Smooth muscle cell (in vitro differentiated cells): ENCODE results near the gene MYO10. TPM values are rescaled to one million over a fixed set of nuclear protein-coding genes. Genes with fewer than 3 reads are reported as not detected.

Source experiments
- DNase-seq: peaks from one replicate; lab custom pipeline; 2025; ENCODE audit not compliant: unreplicated experiment; lab: John Stamatoyannopoulos, UW
- H2AFZ ChIP-seq: fragments of 200-600 bp; sonication (generic); 2 replicates; pipeline ENCODE4 v1.6.0; 2016; ENCODE audit warnings: antibody characterized with exemption, low read depth, mild to moderate bottlenecking
- H3F3A ChIP-seq: fragments of 200-600 bp; sonication (generic); 2 replicates; pipeline ENCODE4 v1.6.0; 2017; ENCODE audit warnings: antibody characterized with exemption, low read depth
- H3K27ac ChIP-seq: fragments of 200-600 bp; sonication (generic); 2 replicates; pipeline ENCODE4 v1.5.1; 2016; ENCODE audit warnings: low read depth, mild to moderate bottlenecking
- H3K27me3 ChIP-seq: fragments of 200-600 bp; sonication (generic); 2 replicates; pipeline ENCODE4 v1.6.1; 2016; ENCODE audit warnings: low read depth, mild to moderate bottlenecking
- H3K36me3 ChIP-seq: fragments of 200-600 bp; sonication (generic); 2 replicates; pipeline ENCODE4 v1.5.1; 2016; ENCODE audit warnings: low read depth
- H3K4me1 ChIP-seq: fragments of 200-600 bp; sonication (generic); 2 replicates; pipeline ENCODE4 v1.5.1; 2016; ENCODE audit warnings: low read depth
- H3K4me2 ChIP-seq: fragments of 200-600 bp; sonication (generic); 2 replicates; pipeline ENCODE4 v1.6.0; 2016; ENCODE audit warnings: mild to moderate bottlenecking
- H3K4me3 ChIP-seq: fragments of 200-600 bp; sonication (generic); 2 replicates; pipeline ENCODE4 v1.5.1; 2016; ENCODE audit warnings: mild to moderate bottlenecking
- H3K79me2 ChIP-seq: fragments of 200-600 bp; sonication (generic); 2 replicates; pipeline ENCODE4 v1.6.0; 2016; ENCODE audit warnings: low read depth, mild to moderate bottlenecking
- H3K9ac ChIP-seq: fragments of 200-600 bp; sonication (generic); 2 replicates; pipeline ENCODE4 v1.6.0; 2016; ENCODE audit warnings: low read depth
- H3K9me3 ChIP-seq: fragments of 200-600 bp; sonication (generic); replicated peaks from 2 replicates; pipeline ENCODE4 v1.5.1; 2016; ENCODE audit warnings: low read depth
- H4K20me1 ChIP-seq: fragments of 200-600 bp; sonication (generic); 2 replicates; pipeline ENCODE4 v1.6.0; 2016; ENCODE audit warnings: low read depth
- WGBS: methylation state at CpG from one replicate; pipeline ENCODE4 v1.1.7; 2016; ENCODE audit warnings: low lambda C conversion rate; 5-methylcytosine and 5-hydroxymethylcytosine counted together
- polyA plus RNA-seq: library from polyadenylated mRNA; unstranded; fragments of >200 nt; fragmentation: Nextera tagmentation; extraction: Ambion mirVana; gene quantifications from 2 replicates; pipeline ENCODE4 v1.2.1, GENCODE V29; 2016
- total RNA-seq: library from RNA; depleted of rRNA; stranded (reverse); fragments of >200 nt; gene quantifications from 2 replicates; pipeline ENCODE4 v1.2.3, GENCODE V29; 2014
- TF ChIP-seq, protein P1 (sequence below): fragments of 200-600 bp; sonication (generic); IDR thresholded peaks from 2 replicates; pipeline ENCODE4 v1.5.1; 2017; ENCODE audit warnings: borderline replicate concordance, mild to moderate bottlenecking, antibody characterized with exemption; ENCODE audit not compliant: insufficient read depth, poor library complexity, severe bottlenecking

MYO10 gene
- total and polyA plus RNA-seq, 2 experiments from 2014 or later = 76.4 to 96.8 TPM

DNA sequence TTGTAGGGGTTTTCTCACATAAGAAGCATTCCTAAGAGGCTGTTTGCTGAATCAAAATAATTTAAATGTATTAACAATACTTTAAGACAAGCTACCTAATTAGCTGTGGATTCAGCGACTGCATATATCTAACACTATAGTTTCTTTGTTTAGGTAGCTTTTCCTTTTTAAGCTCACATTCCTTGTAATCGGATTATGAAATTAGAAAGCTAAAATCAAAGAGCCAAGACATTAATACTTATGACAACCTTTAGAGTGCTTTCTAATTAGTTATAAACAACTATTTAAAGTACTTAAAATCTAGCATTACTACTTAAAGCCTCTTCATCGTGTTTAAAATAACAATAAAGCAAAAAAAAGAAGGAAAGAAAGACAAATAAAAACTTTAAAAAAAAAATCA lies 182.0 kb downstream of the MYO10 start:
- Histone ChIP-seq H2AFZ (no peak overlapping the region), H3K36me3 (peaks cover 28% of the 10 kb centered on the region), H3K4me2 (no peak overlapping the region), H4K20me1 (peaks cover 91% of the 10 kb centered on the region), H3K9ac (no peak overlapping the region), H3K4me1 (peaks cover 24% of the 10 kb centered on the region), H3K9me3 (no peaks in the 10 kb centered on the region), H3K4me3 (no peak overlapping the region), H3K79me2 (peaks cover 6% of the 10 kb centered on the region), H3F3A (peaks cover 7% of the 10 kb centered on the region), H3K27me3 (no peaks in the 10 kb centered on the region), H3K27ac (peak overlapping the region; percentile 42)
- TF ChIP-seq, protein P1, sequence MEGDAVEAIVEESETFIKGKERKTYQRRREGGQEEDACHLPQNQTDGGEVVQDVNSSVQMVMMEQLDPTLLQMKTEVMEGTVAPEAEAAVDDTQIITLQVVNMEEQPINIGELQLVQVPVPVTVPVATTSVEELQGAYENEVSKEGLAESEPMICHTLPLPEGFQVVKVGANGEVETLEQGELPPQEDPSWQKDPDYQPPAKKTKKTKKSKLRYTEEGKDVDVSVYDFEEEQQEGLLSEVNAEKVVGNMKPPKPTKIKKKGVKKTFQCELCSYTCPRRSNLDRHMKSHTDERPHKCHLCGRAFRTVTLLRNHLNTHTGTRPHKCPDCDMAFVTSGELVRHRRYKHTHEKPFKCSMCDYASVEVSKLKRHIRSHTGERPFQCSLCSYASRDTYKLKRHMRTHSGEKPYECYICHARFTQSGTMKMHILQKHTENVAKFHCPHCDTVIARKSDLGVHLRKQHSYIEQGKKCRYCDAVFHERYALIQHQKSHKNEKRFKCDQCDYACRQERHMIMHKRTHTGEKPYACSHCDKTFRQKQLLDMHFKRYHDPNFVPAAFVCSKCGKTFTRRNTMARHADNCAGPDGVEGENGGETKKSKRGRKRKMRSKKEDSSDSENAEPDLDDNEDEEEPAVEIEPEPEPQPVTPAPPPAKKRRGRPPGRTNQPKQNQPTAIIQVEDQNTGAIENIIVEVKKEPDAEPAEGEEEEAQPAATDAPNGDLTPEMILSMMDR = no peak
- 85% methylated on average over 3 of the region's 3 CpGs for WGBS
- no peak for DNase-seq

DNA sequence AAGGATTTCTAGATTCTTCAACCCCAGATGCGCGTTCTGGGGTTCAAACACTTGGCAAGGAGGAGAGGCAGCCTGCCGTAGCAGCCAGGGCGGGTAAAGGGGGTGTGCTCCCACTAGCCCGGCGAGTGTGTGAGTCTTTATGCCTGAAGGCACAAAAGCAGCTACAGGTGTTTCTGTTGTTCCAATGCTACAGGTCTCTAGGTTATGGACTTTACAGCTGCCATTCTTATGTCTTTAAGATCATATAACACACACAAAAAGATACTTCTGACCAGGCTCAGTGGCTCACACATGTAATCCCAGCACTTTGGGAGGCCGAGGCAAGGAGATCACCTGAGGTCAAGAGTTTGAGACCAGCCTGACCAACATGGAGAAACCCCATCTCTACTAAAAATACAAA lies 185.6 kb downstream of the MYO10 start:
- peaks cover 17% of the 10 kb centered on the region for H3K36me3 ChIP-seq
- no peak for DNase-seq
- H4K20me1 ChIP-seq = peaks cover 97% of the 10 kb centered on the region
- no peak overlapping the region for H3K4me3 ChIP-seq
- H3K79me2 ChIP-seq = peaks cover 9% of the 10 kb centered on the region
- TF ChIP-seq, protein P1 = no peak
- H3K4me2 ChIP-seq = no peak overlapping the region
- H3K27me3 ChIP-seq = no peaks in the 10 kb centered on the region
- H3F3A ChIP-seq = peaks cover 7% of the 10 kb centered on the region
- H3K27ac ChIP-seq = no peak overlapping the region
- no peaks in the 10 kb centered on the region for H3K9me3 ChIP-seq
- peaks cover 18% of the 10 kb centered on the region for H3K4me1 ChIP-seq
- no peak overlapping the region for H3K9ac ChIP-seq
- H2AFZ ChIP-seq = no peak overlapping the region
- WGBS = 83% methylated on average over 7 of the region's 7 CpGs

DNA sequence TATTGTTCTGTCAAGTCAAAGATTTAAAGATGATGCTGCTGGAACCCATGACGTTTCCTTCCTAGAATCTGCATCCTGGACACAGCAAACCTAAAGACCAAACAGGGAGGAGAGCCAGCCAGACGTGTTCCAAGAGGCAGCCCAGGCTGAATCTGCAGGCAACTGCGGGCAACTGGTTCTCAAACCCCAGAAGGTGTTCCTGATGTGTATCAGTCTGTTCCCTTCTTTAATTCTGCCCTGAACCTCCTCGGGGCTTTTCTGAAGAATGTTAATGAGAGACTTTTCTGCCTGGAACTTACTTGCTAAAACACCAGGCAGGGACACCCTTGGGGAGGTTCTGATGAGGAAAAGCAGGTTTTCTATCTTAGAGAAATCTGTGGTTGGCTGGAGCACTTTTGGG lies 186.5 kb downstream of the MYO10 start:
- Histone ChIP-seq H4K20me1 (peaks cover 98% of the 10 kb centered on the region), H3F3A (peaks cover 7% of the 10 kb centered on the region), H3K4me3 (no peak overlapping the region), H3K4me2 (no peak overlapping the region), H3K9me3 (no peaks in the 10 kb centered on the region), H3K79me2 (peaks cover 12% of the 10 kb centered on the region), H3K4me1 (peaks cover 11% of the 10 kb centered on the region), H3K27ac (no peak overlapping the region), H2AFZ (no peak overlapping the region), H3K36me3 (peaks cover 14% of the 10 kb centered on the region), H3K27me3 (no peaks in the 10 kb centered on the region), H3K9ac (no peak overlapping the region)
- 75% methylated on average over 4 of the region's 4 CpGs for WGBS
- TF ChIP-seq, protein P1 = no peak
- no peak for DNase-seq

DNA sequence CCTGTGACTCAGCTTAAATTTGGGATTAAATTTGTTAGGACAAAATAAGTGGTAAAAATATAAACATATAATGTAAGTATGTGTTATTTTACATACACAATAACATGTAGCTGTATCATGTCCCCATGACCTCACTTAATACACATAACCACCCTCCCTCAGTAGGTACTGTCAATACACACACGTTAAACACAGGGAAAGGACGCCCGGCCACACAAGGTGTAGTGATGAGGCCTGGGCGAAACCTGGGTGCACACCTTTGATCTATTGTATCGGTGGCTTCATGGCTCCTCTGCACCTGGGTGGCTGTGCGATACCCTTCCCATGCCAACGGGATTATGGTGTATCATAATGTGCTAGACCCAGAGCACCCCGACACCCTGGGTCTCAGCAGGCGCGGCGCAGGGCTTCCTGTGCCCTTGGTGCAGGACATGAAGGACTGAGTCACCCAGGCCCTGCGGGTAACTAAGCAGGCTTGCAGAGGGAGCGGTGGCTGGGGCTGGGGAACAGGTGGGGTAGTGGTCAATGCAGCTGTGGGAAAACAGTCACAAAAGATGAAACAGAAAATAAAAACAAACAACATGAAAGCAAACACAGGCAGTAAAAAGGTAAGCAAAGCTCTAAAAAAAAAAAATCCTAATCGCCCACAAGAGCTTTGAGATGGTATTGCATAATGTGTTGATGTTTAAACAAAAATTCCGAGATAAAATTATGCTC lies 191.8 kb downstream of the MYO10 start:
- H3K4me3 ChIP-seq = no peak overlapping the region
- TF ChIP-seq, protein P1 = no peak
- H3K9me3 ChIP-seq = no peaks in the 10 kb centered on the region
- peaks cover 26% of the 10 kb centered on the region for H3K4me1 ChIP-seq
- H4K20me1 ChIP-seq = peaks cover 98% of the 10 kb centered on the region
- peaks cover 8% of the 10 kb centered on the region for H3K79me2 ChIP-seq
- WGBS = 89% methylated on average over 15 of the region's 15 CpGs
- H3F3A ChIP-seq = peaks cover 10% of the 10 kb centered on the region
- H3K36me3 ChIP-seq = no peaks in the 10 kb centered on the region
- H3K27ac ChIP-seq = peak overlapping the region; percentile 21
- no peak overlapping the region for H2AFZ ChIP-seq
- H3K27me3 ChIP-seq = no peaks in the 10 kb centered on the region
- DNase-seq = no peak
- H3K9ac ChIP-seq = no peak overlapping the region
- H3K4me2 ChIP-seq = no peak overlapping the region
